ENCODE measurements around the gene ATP13A5. TPM values are rescaled to one million over a fixed set of nuclear protein-coding genes. Genes with fewer than 3 reads are reported as not detected.

The ATP13A5 gene
- total RNA-seq, 1 donor from 2014 or later: not detected

DNA sequence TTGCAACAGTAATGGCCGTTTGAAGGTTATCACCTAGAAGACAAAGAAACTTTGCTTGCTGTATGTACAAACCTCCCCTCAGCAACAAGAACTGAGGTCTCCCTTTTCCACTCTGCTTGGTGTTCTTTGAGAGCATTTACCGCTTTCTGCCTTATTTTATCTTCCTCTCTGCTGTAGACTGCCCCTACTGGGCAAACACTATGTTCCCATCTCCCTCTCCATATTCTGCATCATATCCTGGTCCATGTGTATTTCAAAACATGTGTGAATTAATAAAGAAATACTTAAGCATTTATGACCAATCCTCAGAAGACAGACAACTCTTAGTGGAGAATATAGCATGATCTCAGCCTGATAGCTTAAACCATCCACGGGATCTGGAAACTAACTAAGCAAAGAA is 64.4 kb downstream of the ATP13A5 start:
- H3K27me3 Mint-ChIP-seq (ENCODE audit: low read depth): peaks cover 15% of the 10 kb centered on the region
- H3K27ac Mint-ChIP-seq (ENCODE audit: unreplicated experiment): no peak overlapping the region
- H3K9me3 Mint-ChIP-seq (ENCODE audit: low read depth): no peaks in the 10 kb centered on the region
- no peak overlapping the region for H3K4me3 Mint-ChIP-seq (ENCODE audit: unreplicated experiment)
- no peaks in the 10 kb centered on the region for H3K4me1 Mint-ChIP-seq (ENCODE audit: low read depth)
- no peaks in the 10 kb centered on the region for H3K36me3 Mint-ChIP-seq (ENCODE audit: low read depth)
- TF ChIP-seq, protein P1, sequence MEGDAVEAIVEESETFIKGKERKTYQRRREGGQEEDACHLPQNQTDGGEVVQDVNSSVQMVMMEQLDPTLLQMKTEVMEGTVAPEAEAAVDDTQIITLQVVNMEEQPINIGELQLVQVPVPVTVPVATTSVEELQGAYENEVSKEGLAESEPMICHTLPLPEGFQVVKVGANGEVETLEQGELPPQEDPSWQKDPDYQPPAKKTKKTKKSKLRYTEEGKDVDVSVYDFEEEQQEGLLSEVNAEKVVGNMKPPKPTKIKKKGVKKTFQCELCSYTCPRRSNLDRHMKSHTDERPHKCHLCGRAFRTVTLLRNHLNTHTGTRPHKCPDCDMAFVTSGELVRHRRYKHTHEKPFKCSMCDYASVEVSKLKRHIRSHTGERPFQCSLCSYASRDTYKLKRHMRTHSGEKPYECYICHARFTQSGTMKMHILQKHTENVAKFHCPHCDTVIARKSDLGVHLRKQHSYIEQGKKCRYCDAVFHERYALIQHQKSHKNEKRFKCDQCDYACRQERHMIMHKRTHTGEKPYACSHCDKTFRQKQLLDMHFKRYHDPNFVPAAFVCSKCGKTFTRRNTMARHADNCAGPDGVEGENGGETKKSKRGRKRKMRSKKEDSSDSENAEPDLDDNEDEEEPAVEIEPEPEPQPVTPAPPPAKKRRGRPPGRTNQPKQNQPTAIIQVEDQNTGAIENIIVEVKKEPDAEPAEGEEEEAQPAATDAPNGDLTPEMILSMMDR (IDR thresholded peaks at IDR 0.05): peak; percentile 34
- DNase-seq (ENCODE audit: low spot score): no peak

DNA sequence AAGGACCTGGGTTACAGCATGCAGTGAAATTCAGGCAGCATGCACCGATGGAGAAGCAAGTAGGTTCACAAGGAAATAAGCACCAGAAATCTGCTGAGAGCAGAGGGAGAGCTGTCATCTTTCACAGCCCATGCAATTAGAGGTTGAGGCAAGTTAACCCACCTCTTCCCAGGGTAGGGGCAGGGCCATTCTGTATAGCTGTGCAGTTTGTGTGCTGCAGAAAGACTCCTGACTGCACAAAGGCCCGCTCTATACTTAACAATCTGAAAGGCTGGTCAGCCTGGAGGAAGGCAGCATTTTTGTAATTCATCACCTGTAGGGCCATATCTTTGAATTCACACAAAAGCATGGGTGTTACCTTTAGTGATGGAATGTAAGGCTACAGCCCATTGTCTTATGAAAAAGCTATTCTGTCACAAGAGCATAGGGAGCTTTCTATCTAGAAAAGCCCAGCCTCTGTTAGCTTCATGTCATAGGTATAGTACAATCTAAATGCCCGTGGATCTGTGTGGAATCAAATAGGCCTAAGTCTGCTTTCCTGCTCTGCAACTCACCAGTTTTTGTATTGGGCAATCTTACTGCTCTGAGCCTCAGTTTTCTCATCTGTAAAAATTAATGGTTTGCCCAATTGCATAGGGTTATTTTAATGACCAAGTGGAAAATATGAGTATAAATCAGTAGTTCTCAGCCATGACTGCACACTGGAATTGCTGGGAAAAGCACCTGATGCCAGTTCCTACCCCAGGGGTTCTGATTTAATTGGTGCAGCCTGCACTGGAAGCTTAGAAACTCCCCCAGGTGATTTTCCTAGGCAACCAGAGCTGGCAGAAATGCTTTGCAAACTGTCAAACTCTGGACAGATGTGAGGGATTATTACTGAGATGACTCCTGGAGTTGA is 65.2 kb downstream of the ATP13A5 start:
- Mint-ChIP-seq H3K9me3 (ENCODE audit: low read depth) (no peaks in the 10 kb centered on the region), H3K27me3 (ENCODE audit: low read depth) (peaks cover 15% of the 10 kb centered on the region), H3K4me3 (ENCODE audit: unreplicated experiment) (no peak overlapping the region), H3K36me3 (ENCODE audit: low read depth) (no peaks in the 10 kb centered on the region), H3K27ac (ENCODE audit: unreplicated experiment) (no peak overlapping the region), H3K4me1 (ENCODE audit: low read depth) (no peaks in the 10 kb centered on the region)
- no peak for DNase-seq (ENCODE audit: low spot score)
- TF ChIP-seq, protein P1 (IDR thresholded peaks at IDR 0.05): no peak

DNA sequence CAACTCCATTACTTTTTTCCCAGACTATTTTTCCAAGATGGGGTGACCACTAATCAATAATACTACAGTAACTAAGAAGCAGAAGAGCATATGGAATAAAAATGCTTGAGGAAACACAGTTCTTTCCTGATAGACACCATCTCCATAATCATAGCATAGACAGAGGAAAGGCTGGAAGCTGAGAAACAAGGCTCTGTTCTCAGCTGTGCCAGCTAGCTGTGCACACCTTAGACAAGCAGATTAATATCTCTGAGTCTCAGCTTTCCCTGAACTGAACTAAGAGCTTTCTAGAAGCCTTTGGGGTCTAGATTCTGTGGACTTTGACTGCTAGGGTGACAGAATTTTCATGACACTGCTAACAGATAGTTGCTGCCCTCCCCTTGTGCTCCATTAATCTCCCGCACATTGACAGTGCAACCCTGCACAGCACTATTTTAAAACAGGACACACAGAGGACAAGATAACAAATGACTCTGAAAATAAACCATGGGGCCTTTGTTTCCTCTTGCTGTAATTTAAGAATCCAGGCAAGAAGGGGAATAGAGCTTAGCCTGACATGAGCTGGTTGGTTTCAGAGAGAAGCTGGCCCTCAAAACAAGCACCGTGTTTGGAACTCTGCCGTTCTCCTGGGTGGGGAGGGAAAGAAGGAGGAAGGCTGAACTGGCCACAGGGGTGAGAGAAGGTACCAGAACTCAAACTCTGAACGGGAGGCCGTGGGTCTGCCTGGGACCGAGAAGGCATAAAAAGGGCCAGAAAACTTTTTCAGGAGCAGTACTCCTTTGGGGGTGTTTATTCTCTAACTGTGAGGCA is 67.4 kb downstream of the ATP13A5 start:
- no peak for DNase-seq (ENCODE audit: low spot score)
- Mint-ChIP-seq H3K4me3 (ENCODE audit: unreplicated experiment) (no peak overlapping the region), H3K27me3 (ENCODE audit: low read depth) (peaks cover 20% of the 10 kb centered on the region), H3K27ac (ENCODE audit: unreplicated experiment) (no peak overlapping the region), H3K9me3 (ENCODE audit: low read depth) (no peaks in the 10 kb centered on the region), H3K4me1 (ENCODE audit: low read depth) (no peaks in the 10 kb centered on the region), H3K36me3 (ENCODE audit: low read depth) (no peaks in the 10 kb centered on the region)
- TF ChIP-seq, protein P1 (IDR thresholded peaks at IDR 0.05): no peak

DNA sequence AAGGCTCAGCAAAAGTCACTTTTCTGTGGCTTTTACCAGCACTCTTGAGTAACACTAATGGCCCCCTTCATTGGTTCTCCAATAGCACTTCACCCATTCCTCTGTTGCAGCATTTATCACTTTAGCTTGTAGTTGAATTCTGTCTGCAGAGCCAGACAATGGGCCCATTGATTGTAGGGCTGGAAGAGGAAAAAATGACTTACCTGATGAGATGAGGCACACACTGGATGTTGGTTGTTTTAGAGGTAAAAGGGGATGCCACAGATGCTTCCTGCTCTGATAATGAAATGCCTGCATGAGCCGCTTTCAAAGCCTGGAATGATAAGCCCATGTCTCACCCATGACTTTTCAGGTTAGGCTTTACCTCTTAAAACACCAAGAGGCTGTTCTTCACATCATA is 73.2 kb downstream of the ATP13A5 start:
- DNase-seq (ENCODE audit: low spot score): no peak
- Mint-ChIP-seq H3K9me3 (ENCODE audit: low read depth) (no peaks in the 10 kb centered on the region), H3K36me3 (ENCODE audit: low read depth) (no peaks in the 10 kb centered on the region), H3K4me1 (ENCODE audit: low read depth) (no peaks in the 10 kb centered on the region), H3K27ac (ENCODE audit: unreplicated experiment) (no peak overlapping the region), H3K27me3 (ENCODE audit: low read depth) (peaks cover 18% of the 10 kb centered on the region), H3K4me3 (ENCODE audit: unreplicated experiment) (no peak overlapping the region)
- TF ChIP-seq, protein P1 (IDR thresholded peaks at IDR 0.05): no peak

DNA sequence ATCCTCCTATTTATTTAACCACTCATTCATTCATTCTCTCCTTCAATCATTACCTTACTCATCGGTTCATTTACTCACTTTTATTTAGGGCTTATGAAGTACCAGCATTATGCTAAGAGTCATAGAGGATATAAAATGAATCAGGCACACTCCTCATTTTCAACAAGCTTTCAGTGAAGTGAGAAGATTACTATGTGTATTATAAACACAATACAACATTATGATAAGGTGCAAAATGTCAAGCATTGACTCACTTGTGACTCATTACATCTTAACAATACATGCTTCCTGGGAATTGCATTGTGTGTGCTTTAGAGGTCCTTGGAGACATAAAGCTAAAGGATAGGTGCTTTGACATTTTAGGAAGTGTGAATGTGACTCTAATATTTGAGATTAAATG is 77.1 kb downstream of the ATP13A5 start:
- Mint-ChIP-seq H3K4me1 (ENCODE audit: low read depth) (no peaks in the 10 kb centered on the region), H3K36me3 (ENCODE audit: low read depth) (no peaks in the 10 kb centered on the region), H3K9me3 (ENCODE audit: low read depth) (peaks cover 5% of the 10 kb centered on the region), H3K4me3 (ENCODE audit: unreplicated experiment) (no peak overlapping the region), H3K27ac (ENCODE audit: unreplicated experiment) (no peak overlapping the region), H3K27me3 (ENCODE audit: low read depth) (peaks cover 8% of the 10 kb centered on the region)
- DNase-seq (ENCODE audit: low spot score): no peak
- TF ChIP-seq, protein P1 (IDR thresholded peaks at IDR 0.05): no peak

Measured in chondrocyte (in vitro differentiated cells).